GM18867 (cell line): ENCODE data around the gene MYO15B.
"Not testable (repeated sequence)": the region's sequence is repeated elsewhere in the genome, so short reads cannot be mapped to it uniquely, and the experiment has no call there.

Experiments used
- ATAC-seq: cut with Tn5 transposase; IDR thresholded peaks from one replicate; pipeline ENCODE4 v1.9.1; 2021; ENCODE audit warnings: mild to moderate bottlenecking, moderate library complexity; ENCODE audit not compliant: unreplicated experiment

Gene MYO15B

GRCh38 chr17:75575197-75575596, 12.4 kb upstream of the MYO15B start:
- ATAC-seq: no peak

DNA sequence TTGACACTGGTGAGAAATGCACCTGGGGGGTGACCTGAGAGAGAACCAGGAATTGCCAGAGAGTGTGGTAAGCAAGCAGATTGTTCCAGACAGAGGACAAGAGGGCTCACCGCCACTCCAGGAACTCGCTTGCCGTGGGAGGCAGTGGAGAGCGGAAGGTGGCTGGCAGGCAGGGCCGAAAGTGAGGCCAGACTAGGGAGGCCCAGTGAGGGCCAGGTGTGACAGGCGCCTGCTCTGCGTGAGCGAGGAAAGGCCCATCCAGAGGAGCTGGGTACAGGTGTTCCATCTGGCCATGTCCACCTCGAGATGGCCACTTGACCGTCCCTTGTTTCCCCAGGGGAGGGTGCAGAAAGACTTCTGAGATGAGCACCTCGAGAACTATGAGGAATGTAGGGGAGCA, 11.9 kb upstream of the MYO15B start:
- no peak for ATAC-seq

- ATAC-seq: no peak
Observed at GRCh38 chr17:75576661-75577060, 10.9 kb upstream of the MYO15B start.

DNA sequence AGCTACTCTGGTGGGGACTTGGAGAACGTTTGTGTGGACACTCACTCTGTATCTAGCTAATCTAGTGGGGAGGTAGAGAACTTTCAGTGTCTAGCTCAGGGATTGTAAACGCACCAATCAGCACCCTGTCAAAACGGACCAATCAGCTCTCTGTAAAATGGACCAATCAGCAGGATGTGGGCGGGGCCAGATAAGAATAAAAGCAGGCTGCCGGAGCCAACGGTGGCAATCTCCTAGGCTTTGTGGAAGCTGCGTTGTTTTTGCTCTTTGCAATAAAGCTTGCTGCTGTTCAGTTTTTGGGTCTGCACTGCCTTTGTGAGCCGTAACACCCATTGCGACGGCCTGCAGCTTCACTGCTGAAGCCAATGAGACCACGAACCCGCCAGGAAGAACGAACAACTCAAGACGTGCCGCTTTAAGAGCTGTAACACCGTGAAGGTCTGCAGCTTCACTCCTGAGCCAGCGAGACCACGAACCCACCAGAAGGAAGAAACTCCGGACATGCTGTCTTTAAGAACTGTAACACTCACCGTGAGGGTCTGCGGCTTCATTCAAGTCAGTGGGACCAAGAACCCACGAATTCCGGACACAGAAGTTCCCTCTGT, 6.4 kb upstream of the MYO15B start:
- not testable (repeated sequence) for ATAC-seq

- ATAC-seq: not testable (repeated sequence)
Observed at GRCh38 chr17:75583197-75583596, 4.4 kb upstream of the MYO15B start.

- no peak for ATAC-seq
Observed at GRCh38 chr17:75584849-75585175, 2.8 kb upstream of the MYO15B start.

DNA sequence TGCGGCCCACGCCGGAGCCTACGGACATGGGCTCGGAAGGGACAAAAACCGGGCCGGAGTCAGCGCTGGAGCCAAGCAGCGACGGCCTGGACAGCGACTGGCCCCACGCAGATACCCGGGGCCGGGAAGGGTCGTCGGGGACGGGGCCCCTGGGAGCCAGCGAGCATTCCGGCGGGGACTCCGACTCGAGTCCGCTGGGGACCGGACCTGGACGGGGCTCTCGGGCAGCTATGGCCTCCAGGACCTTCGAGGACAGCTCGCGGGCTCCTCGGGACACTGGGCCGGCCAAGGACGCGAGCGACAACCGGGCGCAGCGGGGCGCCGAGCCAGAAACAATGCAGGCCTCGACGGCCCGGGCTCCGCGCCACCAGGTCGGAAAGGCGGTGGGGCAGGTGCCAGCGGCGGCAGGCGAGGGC, 1.0 kb downstream of the MYO15B start:
- ATAC-seq: no peak

DNA sequence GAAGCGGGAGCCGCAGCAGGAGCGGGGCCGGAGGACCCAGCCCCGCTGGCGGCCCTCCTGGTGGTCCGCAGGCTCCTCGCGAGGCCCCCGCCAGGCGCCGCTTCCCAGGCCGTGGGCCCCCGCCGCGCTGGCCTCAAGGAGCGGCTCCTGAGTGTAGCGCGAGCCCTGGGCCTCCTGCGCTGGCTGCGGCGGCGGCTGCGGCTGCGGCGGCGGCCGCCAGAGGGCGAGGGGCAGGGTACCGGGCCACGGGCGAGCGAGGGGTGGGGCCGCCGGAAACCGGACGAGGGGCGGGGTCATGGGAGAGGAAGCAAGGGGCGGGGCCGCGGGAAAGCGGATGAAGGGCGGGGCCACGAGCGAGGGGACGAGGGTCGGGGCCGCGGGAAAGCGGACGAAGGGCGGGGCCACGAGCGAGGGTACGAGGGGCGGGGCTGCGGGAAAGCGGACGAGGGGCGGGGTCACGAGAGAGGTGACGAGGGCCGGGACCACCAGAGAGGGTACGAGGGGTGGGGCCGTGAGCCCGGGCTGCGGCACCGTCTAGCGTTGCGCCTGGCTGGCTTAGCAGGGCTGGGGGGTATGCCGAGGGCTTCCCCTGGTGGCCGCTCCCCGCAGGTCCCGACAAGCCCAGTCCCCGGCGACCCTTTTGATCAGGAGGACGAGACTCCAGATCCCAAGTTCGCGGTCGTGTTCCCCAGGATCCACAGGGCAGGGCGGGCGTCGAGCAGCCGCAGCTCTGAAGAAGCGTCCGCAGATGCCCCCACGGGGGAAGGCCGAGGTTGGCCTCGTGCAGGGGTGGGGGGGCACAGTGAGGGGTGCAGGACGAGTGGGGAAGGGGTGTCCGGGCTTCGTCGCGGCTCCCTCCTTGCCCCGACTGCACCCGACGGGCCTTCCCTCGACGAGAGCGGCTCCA, 1.7 kb downstream of the MYO15B start:
- peak; percentile 83 for ATAC-seq

GRCh38 chr17:75589919-75590303, 2.3 kb downstream of the MYO15B start:
- no peak for ATAC-seq

GRCh38 chr17:75590314-75590761, 2.7 kb downstream of the MYO15B start:
- ATAC-seq: no peak

- ATAC-seq: no peak
Observed at GRCh38 chr17:75590849-75591721, 3.5 kb downstream of the MYO15B start.

- no peak for ATAC-seq
Observed at GRCh38 chr17:75591722-75592302, 4.2 kb downstream of the MYO15B start.

DNA sequence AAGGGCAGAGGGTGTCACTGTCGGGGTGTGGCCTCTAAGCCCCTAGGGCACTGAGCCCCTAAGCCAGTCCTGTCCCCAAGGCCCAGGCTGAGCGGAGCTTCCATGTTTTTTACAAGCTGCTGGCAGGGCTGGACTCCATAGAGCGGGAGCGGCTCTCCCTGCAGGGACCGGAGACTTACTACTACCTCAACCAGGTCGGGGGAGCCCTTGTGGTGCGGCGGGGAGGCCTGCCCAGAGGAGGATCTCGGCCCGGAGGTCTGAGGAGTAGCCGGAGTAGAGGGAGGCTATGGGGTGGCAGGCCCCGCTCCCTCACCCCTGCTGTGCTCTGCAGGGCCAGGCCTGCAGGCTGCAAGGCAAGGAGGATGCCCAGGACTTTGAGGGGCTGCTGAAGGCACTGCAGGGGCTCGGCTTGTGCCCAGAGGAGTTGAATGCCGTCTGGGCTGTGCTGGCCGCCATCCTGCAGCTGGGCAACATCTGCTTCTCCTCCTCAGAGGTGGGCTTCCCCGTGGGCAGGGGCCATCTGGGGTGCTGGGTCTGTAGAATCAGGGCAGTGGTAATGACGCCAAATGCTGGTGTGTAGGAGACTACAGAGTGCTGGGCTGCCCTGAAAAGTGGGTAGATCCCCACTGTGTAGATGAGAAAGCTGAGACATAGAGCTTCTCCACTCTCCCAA, 4.9 kb downstream of the MYO15B start:
- no peak for ATAC-seq

- not testable (repeated sequence) for ATAC-seq
Observed at GRCh38 chr17:75593430-75593829, 5.8 kb downstream of the MYO15B start.

GRCh38 chr17:75594499-75595283, 7.1 kb downstream of the MYO15B start:
- no peak for ATAC-seq

DNA sequence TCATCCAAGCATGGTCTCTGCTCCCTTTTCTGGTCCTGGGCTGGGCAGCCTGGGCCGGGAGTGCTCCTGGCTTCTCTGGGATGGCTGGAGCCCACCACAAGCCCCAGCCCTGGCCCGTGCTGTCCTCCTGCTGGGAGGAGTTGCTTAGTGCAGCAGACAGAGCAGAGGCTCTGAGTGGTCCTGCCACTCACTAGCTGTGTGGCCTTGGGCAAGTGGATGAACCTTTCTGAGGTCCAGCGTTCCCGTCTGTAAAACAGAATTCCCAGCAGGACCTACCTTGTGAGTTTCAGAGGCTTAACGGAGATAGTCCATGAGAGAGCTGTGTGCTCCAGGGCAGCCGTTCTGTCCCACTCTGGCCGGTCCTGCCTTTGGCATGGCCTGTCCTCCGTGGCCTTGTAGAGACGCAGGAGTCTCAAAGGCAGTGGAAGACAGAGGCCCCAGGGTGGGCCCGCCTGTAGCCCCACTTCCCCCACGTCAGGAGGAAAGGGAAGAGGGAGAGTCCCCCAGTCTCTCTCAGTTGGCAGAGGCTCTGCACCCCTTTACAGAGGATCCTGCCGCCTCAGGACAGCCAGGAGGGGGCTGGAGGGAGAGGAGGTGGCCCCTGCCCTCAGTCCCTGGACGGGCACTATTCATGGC, 7.8 kb downstream of the MYO15B start:
- no peak for ATAC-seq

DNA sequence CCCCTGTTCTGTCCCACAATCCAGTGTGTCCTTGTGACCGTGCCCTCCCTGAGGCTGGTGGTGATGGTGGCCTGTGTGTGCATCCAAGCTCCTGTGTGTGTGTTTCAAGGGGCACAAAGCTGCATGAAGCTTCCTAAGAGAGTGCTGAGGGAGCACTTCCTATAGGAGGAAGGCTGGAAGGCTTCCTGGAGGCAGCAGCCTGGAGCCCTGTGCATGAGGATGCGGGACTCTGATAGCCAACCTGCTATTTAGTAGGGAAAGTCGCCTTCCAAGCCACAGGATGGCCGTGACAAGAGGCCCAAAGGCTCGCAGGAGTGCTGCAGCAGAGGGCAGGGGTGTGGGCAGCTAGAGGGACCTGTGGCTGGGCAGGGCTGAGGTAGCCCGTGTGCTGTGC, 8.3 kb downstream of the MYO15B start:
- ATAC-seq: no peak

DNA sequence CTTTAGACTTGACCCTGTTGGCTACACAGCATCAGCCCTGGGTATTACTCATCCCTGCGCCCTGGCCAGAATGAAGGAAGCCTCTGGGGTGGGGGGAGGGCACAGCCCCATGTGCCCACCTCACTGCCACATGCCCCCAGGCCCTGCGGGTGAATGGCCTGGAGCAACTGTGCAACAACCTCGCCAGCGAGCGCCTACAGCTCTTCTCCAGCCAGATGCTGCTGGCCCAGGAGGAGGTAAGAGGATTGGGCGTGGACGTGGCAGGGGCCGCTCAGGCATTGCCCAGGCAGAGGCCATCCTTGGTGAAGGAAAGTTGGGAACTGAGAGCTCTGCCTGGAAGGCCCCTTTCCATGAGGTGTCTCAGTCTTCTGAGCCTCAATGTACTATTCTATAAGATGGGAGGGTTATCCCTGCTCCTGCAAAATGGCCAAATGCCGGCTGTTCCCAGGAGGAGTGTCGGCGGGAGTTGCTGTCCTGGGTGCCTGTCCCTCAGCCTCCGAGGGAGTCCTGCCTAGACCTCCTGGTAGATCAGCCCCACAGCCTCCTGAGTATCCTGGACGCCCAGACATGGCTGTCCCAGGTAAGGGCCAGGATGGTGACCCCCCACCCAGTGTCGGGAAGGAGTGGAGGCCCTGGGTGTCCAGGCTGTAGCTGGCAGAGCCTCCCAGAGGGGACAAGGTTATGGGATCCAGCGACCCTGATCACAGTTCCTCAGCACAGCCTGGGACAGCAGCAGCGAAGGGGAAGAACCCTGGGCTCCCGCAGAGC, 8.9 kb downstream of the MYO15B start:
- ATAC-seq: no peak
